Body of pancreas (tissue), 4 donors: ENCODE measurements around the gene PRKG1. TPM values are rescaled to one million over a fixed set of nuclear protein-coding genes. Genes with fewer than 3 reads are reported as not detected.

Experiments
- ATAC-seq: fragments of 150-250 bp; one replicate; pipeline ENCODE4 v1.9.1; 2016
- DNase-seq, 4 donors: peaks; one replicate each; pipeline ENCODE4 v3.0.0-alpha.2; 2019
- H3K27ac ChIP-seq, 4 donors: fragments of 200-600 bp; sonication (generic); 1 replicate in 3 of 4; 2 replicates in 1 of 4; pipeline versions ENCODE4 v1.5.1 to v1.6.1; 2016 to 2019; ENCODE audit warnings: mild to moderate bottlenecking in 1 of 4, mixed read lengths in 1 of 4, moderate library complexity in 1 of 4
- H3K27me3 ChIP-seq, 2 donors: fragments of 200-600 bp; sonication (generic); one replicate each; pipeline ENCODE4 v1.6.0; 2016; ENCODE audit warnings: mild to moderate bottlenecking in 1 of 2
- H3K36me3 ChIP-seq, 2 donors: fragments of 200-600 bp; sonication (generic); replicated peaks in 1 of 2; 2 replicates each; pipeline ENCODE4 v1.5.1; 2016; ENCODE audit warnings: low read depth in 2 of 2; ENCODE audit not compliant: insufficient read depth in 1 of 2
- H3K4me1 ChIP-seq: fragments of 200-600 bp; sonication (generic); one replicate; pipeline ENCODE4 v1.6.0; 2016
- H3K4me3 ChIP-seq, 2 donors: fragments of 200-600 bp; sonication (generic); 1 replicate in 1 of 2; 2 replicates in 1 of 2; pipeline ENCODE4 v1.5.1; 2016 to 2019
- H3K9me3 ChIP-seq, 3 donors: fragments of 200-600 bp; sonication (generic); 1 replicate in 2 of 3; 2 replicates in 1 of 3; pipeline ENCODE4 v1.5.1; 2016
- POLR2A ChIP-seq, 3 donors: fragments of 450-650 bp; IDR thresholded peaks; one replicate each; pipeline ENCODE4 v1.6.1; 2016; ENCODE audit warnings: antibody characterized with exemption in 3 of 3, mild to moderate bottlenecking in 2 of 3
- WGBS, 2 donors: methylation state at CpG; one replicate each; pipeline ENCODE4 v1.1.5; 2017; 5-methylcytosine and 5-hydroxymethylcytosine counted together
- intact Hi-C: fragments of 100-400 bp; cut with DNase I; formaldehyde crosslinking; loops from one replicate; pipeline ENCODE4 v1.15.1; 2023
- total RNA-seq, 2 donors: library from RNA; depleted of rRNA; stranded (reverse); fragments of >200 nt; gene quantifications; one replicate each; pipeline ENCODE4 v1.1.0, GENCODE V29; 2016
- TF ChIP-seq, protein P1 (sequence below), 7 experiments: fragments of 450-650 bp in 4 of 7; fragments of 200-600 bp in 3 of 7; sonication (generic) in 3 of 7; IDR thresholded peaks; one replicate each; pipeline ENCODE4 v1.5.1; 2016 to 2019; ENCODE audit warnings: antibody characterized with exemption in 7 of 7

Gene PRKG1
- total RNA-seq, 2 donors from 2014 or later: 14.2 to 18.9 TPM

DNA sequence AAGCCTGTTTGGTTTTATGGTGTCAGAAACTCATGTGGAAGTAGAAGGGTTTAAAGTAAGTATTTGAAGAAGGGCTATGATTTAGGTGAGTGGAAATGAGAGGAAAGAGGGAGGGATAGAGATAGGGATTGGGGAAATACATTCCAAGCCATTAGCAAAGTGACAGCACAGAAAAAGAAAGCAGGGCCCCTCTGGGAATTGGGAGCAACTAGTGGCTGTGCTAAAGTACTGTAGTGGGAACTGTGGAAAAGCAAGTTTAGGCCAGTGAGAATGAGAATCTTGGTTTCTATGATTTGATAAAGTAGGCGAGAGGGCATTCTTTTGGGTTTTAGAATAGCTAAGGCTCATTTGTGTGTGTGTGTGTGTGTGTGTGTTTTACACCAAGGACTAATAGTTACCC lies 5.0 kb downstream of the PRKG1 start:
- Histone ChIP-seq H3K4me3 (no peak overlapping the region), H3K27me3 (no peaks in the 10 kb centered on the region), H3K27ac (no peak overlapping the region), H3K4me1 (peaks cover 9% of the 10 kb centered on the region), H3K9me3 (no peaks in the 10 kb centered on the region), H3K36me3 (no peaks in the 10 kb centered on the region)
- intact Hi-C loops: no loop called here
- WGBS, 2 donors: 78 to 89% methylated on average over 1 of the region's 1 CpG
- ATAC-seq (no peak), DNase-seq (no peak)
- TF ChIP-seq POLR2A (IDR thresholded peaks at IDR 0.05): no peak
- TF ChIP-seq, protein P1, sequence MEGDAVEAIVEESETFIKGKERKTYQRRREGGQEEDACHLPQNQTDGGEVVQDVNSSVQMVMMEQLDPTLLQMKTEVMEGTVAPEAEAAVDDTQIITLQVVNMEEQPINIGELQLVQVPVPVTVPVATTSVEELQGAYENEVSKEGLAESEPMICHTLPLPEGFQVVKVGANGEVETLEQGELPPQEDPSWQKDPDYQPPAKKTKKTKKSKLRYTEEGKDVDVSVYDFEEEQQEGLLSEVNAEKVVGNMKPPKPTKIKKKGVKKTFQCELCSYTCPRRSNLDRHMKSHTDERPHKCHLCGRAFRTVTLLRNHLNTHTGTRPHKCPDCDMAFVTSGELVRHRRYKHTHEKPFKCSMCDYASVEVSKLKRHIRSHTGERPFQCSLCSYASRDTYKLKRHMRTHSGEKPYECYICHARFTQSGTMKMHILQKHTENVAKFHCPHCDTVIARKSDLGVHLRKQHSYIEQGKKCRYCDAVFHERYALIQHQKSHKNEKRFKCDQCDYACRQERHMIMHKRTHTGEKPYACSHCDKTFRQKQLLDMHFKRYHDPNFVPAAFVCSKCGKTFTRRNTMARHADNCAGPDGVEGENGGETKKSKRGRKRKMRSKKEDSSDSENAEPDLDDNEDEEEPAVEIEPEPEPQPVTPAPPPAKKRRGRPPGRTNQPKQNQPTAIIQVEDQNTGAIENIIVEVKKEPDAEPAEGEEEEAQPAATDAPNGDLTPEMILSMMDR (IDR thresholded peaks at IDR 0.05): no peak

- ATAC-seq (no peak), DNase-seq (no peak)
- WGBS, 2 donors: 73 to 89% methylated on average over 3 of the region's 3 CpGs
- no peak overlapping the region for H3K4me3 ChIP-seq
- no peak overlapping the region for H3K27ac ChIP-seq
- intact Hi-C loops: loop anchor here (10.0 kb wide), 1 partner anchor 345 kb away; no protein-coding TSS in a partner anchor
- H3K9me3 ChIP-seq: no peaks in the 10 kb centered on the region
- TF ChIP-seq, protein P1 (IDR thresholded peaks at IDR 0.05): no peak
- no peak for TF ChIP-seq POLR2A (IDR thresholded peaks at IDR 0.05)
- no peaks in the 10 kb centered on the region for H3K36me3 ChIP-seq
- H3K4me1 ChIP-seq: peaks cover 8% of the 10 kb centered on the region
- no peaks in the 10 kb centered on the region for H3K27me3 ChIP-seq
These were observed 5.5 kb downstream of the PRKG1 start for GRCh38 chr10:51079766-51080165.

- no peak for ATAC-seq
- intact Hi-C loops: loop anchor here (10.0 kb wide), 1 partner anchor 344 kb away; no protein-coding TSS in a partner anchor
- DNase-seq: no peak
- Histone ChIP-seq H3K9me3 (no peaks in the 10 kb centered on the region), H3K4me1 (peaks cover 2% of the 10 kb centered on the region), H3K4me3 (no peak overlapping the region), H3K27ac (no peak overlapping the region), H3K36me3 (no peaks in the 10 kb centered on the region), H3K27me3 (no peaks in the 10 kb centered on the region)
- no peak for TF ChIP-seq POLR2A (IDR thresholded peaks at IDR 0.05)
- TF ChIP-seq, protein P1 (IDR thresholded peaks at IDR 0.05): no peak
- 69 to 83% methylated on average over 5 of the region's 5 CpGs for WGBS, 2 donors
These were observed 6.2 kb downstream of the PRKG1 start for GRCh38 chr10:51080311-51081006.

GRCh38 chr10:51082857-51083256 lies 8.6 kb downstream of the PRKG1 start:
- TF ChIP-seq, protein P1 (IDR thresholded peaks at IDR 0.05): no peak
- TF ChIP-seq POLR2A (IDR thresholded peaks at IDR 0.05): no peak
- Histone ChIP-seq H3K27ac (no peak overlapping the region), H3K4me3 (no peak overlapping the region)

More at GRCh38 chr10:51082857-51083256, 8.6 kb downstream of the PRKG1 start:
- Histone ChIP-seq H3K4me1 (no peaks in the 10 kb centered on the region), H3K9me3 (no peaks in the 10 kb centered on the region), H3K27me3 (no peaks in the 10 kb centered on the region), H3K36me3 (no peaks in the 10 kb centered on the region)
- ATAC-seq (no peak), DNase-seq (no peak)
- intact Hi-C loops: loop anchor here (10.0 kb wide), 1 partner anchor 342 kb away; no protein-coding TSS in a partner anchor
